Thoracic aorta (tissue), 2 donors: Measurements from ENCODE around the gene TTC7B. TPM values are rescaled to one million over a fixed set of nuclear protein-coding genes. Genes with fewer than 3 reads are reported as not detected.
A peak's percentile ranks its signal among the peaks of the same experiment; 100 is the strongest.
"Not testable (repeated sequence)": the region's sequence is repeated elsewhere in the genome, so short reads cannot be mapped to it uniquely, and the experiment has no call there.

Experiments used
- ATAC-seq: fragments of 150-250 bp; one replicate; pipeline ENCODE4 v1.8.0; 2017; ENCODE audit warnings: low read depth; ENCODE audit not compliant: insufficient number of reproducible peaks, low FRiP score
- DNase-seq: peaks from one replicate; pipeline ENCODE4 v3.0.0-alpha.2; 2020; ENCODE audit warnings: low spot score
- H3K27ac ChIP-seq, 2 donors: fragments of 200-600 bp; sonication (generic); 1 replicate in 1 of 2; 2 replicates in 1 of 2; pipeline ENCODE4 v1.5.1; 2016; ENCODE audit warnings: mild to moderate bottlenecking in 2 of 2, moderate library complexity in 2 of 2
- H3K27me3 ChIP-seq: fragments of 200-600 bp; sonication (generic); replicated peaks from 2 replicates; pipeline ENCODE4 v1.6.0; 2016; ENCODE audit warnings: mild to moderate bottlenecking; ENCODE audit not compliant: insufficient read depth
- H3K36me3 ChIP-seq: fragments of 200-600 bp; sonication (generic); one replicate; pipeline ENCODE4 v1.5.1; 2016
- H3K4me1 ChIP-seq, 2 donors: fragments of 200-600 bp; sonication (generic); 1 replicate in 1 of 2; 2 replicates in 1 of 2; pipeline versions ENCODE4 v1.5.1 to v1.6.0; 2016; ENCODE audit warnings: low read depth in 2 of 2, mild to moderate bottlenecking in 1 of 2; ENCODE audit not compliant: control insufficient read depth in 1 of 2
- H3K4me3 ChIP-seq: fragments of 200-600 bp; sonication (generic); 2 replicates; pipeline ENCODE4 v1.5.1; 2016; ENCODE audit warnings: mild to moderate bottlenecking
- H3K9me3 ChIP-seq: fragments of 200-600 bp; sonication (generic); 2 replicates; pipeline ENCODE4 v1.5.1; 2016
- CTCF ChIP-seq: fragments of 200-600 bp; sonication (generic); IDR thresholded peaks from one replicate; pipeline ENCODE4 v1.5.1; 2019; ENCODE audit warnings: antibody characterized with exemption
- total RNA-seq, 2 donors: library from RNA; depleted of rRNA; stranded (reverse); fragments of >200 nt; gene quantifications; one replicate each; pipeline versions ENCODE4 v1.1.0 to v1.2.3, GENCODE V29; 2016

TTC7B gene
- total RNA-seq, 2 donors from 2014 or later, result 38.9 to 56.3 TPM

- H3K36me3 ChIP-seq, result no peaks in the 10 kb centered on the region
- no peak for TF ChIP-seq CTCF
- H3K4me1 ChIP-seq, result peaks cover 19 to 29% of the 10 kb centered on the region in 2 donors
- no peak overlapping the region for H3K27ac ChIP-seq
- no peak overlapping the region for H3K4me3 ChIP-seq
- no peaks in the 10 kb centered on the region for H3K27me3 ChIP-seq
- DNase-seq (no peak), ATAC-seq (no peak)
- H3K9me3 ChIP-seq, result no peaks in the 10 kb centered on the region
Observed at GRCh38 chr14:90527978-90528377, 288.3 kb downstream of the TTC7B start.

GRCh38 chr14:90526536-90526935 lies 289.7 kb downstream of the TTC7B start:
- not testable (repeated sequence) for ATAC-seq, H3K27ac ChIP-seq, H3K36me3 ChIP-seq, H3K27me3 ChIP-seq, H3K9me3 ChIP-seq, H3K4me3 ChIP-seq, DNase-seq
- peaks cover 27 to 43% of the 10 kb centered on the region in 2 donors for H3K4me1 ChIP-seq

GRCh38 chr14:90525353-90526028 lies 290.7 kb downstream of the TTC7B start:
- not testable (repeated sequence) for H3K4me3 ChIP-seq, H3K36me3 ChIP-seq, H3K27me3 ChIP-seq, DNase-seq, ATAC-seq, H3K9me3 ChIP-seq
- Histone ChIP-seq H3K27ac (peak overlapping the region in 1 of 2 donors; percentile 79), H3K4me1 (peaks cover 27 to 52% of the 10 kb centered on the region in 2 donors)

- peak; percentile 31 for ATAC-seq
- Histone ChIP-seq H3K4me3 (no peak overlapping the region), H3K9me3 (no peaks in the 10 kb centered on the region), H3K36me3 (no peaks in the 10 kb centered on the region), H3K27me3 (no peaks in the 10 kb centered on the region), H3K4me1 (peaks cover 27 to 52% of the 10 kb centered on the region in 2 donors), H3K27ac (peak overlapping the region; percentile 79 to 93)
- DNase-seq, result no peak
- TF ChIP-seq CTCF, result peak; percentile 56
Observed at GRCh38 chr14:90523961-90524875, 292.0 kb downstream of the TTC7B start.

GRCh38 chr14:90523544-90523943 lies 292.7 kb downstream of the TTC7B start:
- no peak for ATAC-seq
- Histone ChIP-seq H3K27me3 (no peaks in the 10 kb centered on the region), H3K4me3 (no peak overlapping the region), H3K27ac (peak overlapping the region; percentile 79 to 93), H3K36me3 (no peaks in the 10 kb centered on the region), H3K9me3 (no peaks in the 10 kb centered on the region), H3K4me1 (peaks cover 27 to 52% of the 10 kb centered on the region in 2 donors)
- TF ChIP-seq CTCF, result no peak
- DNase-seq, result no peak

- Histone ChIP-seq H3K36me3 (no peaks in the 10 kb centered on the region), H3K4me1 (peaks cover 27 to 52% of the 10 kb centered on the region in 2 donors), H3K27ac (peak overlapping the region; percentile 79 to 93), H3K4me3 (peak overlapping the region; percentile 22), H3K9me3 (no peaks in the 10 kb centered on the region), H3K27me3 (no peaks in the 10 kb centered on the region)
- DNase-seq (no peak), ATAC-seq (peak; percentile 57)
- TF ChIP-seq CTCF, result no peak
Observed at GRCh38 chr14:90522571-90523191, 293.5 kb downstream of the TTC7B start.
